Keratinocyte (primary cell): ENCODE data around the gene PCSK6.

Experiments used
- EZH2 ChIP-seq: IDR thresholded peaks from one replicate; pipeline ENCODE4 v1.6.1; 2012; ENCODE audit warnings: inconsistent platforms, mild to moderate bottlenecking, low read length, moderate library complexity
- TF ChIP-seq, protein P1 (sequence below), 3 experiments: IDR thresholded peaks in 1 of 3; conservative IDR thresholded peaks in 1 of 3; optimal IDR thresholded peaks in 1 of 3; 2 replicates in 2 of 3; 3 replicates in 1 of 3; pipeline versions ENCODE3 to v1.5.1; 2011; ENCODE audit warnings: low read length in 3 of 3, mild to moderate bottlenecking in 3 of 3, moderate library complexity in 2 of 3, control low read depth in 1 of 3, inconsistent platforms in 1 of 3; ENCODE audit not compliant: insufficient read depth in 2 of 3; ENCODE audit errors: extremely low read depth in 1 of 3

- TF ChIP-seq, protein P1, sequence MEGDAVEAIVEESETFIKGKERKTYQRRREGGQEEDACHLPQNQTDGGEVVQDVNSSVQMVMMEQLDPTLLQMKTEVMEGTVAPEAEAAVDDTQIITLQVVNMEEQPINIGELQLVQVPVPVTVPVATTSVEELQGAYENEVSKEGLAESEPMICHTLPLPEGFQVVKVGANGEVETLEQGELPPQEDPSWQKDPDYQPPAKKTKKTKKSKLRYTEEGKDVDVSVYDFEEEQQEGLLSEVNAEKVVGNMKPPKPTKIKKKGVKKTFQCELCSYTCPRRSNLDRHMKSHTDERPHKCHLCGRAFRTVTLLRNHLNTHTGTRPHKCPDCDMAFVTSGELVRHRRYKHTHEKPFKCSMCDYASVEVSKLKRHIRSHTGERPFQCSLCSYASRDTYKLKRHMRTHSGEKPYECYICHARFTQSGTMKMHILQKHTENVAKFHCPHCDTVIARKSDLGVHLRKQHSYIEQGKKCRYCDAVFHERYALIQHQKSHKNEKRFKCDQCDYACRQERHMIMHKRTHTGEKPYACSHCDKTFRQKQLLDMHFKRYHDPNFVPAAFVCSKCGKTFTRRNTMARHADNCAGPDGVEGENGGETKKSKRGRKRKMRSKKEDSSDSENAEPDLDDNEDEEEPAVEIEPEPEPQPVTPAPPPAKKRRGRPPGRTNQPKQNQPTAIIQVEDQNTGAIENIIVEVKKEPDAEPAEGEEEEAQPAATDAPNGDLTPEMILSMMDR (optimal IDR thresholded peaks at IDR 0.05 in 1 of 3, IDR thresholded peaks at IDR 0.05 in 1 of 3, conservative IDR thresholded peaks at IDR 0.05 in 1 of 3; ENCODE audit: extremely low read depth in 1 of 3, insufficient read depth in 2 of 3, low read length in 3 of 3): no peak
- no peak for TF ChIP-seq EZH2
Measured at GRCh38 chr15:101447168-101447533, 42.4 kb downstream of the PCSK6 start.
